HEK293T (cell line): ENCODE data around the gene H3-3A.

Source experiments
- CTCF ChIA-PET: fragments of 350-600 bp; formaldehyde crosslinking; extraction: SDS; loops from one replicate; lab custom pipeline; 2021; ENCODE audit warnings: antibody characterized with exemption, inconsistent platforms; lab: Yijun Ruan, JAX
- POLR2A ChIA-PET: fragments of 350-600 bp; formaldehyde crosslinking; extraction: SDS; loops from one replicate; lab custom pipeline; 2020; ENCODE audit warnings: antibody characterized with exemption, inconsistent platforms; lab: Yijun Ruan, JAX
- DNase-seq: peaks from one replicate; pipeline ENCODE4 v3.0.0; 2012; ENCODE audit warnings: mixed read lengths; ENCODE audit errors: extremely low spot score
- ARNT ChIP-seq: fragments of 450-650 bp; IDR thresholded peaks from 2 replicates; pipeline ENCODE4 v1.6.1; 2017; ENCODE audit warnings: mild to moderate bottlenecking
- BHLHE40 ChIP-seq: fragments of 450-650 bp; IDR thresholded peaks from 2 replicates; pipeline ENCODE4 v1.6.1; 2016; ENCODE audit warnings: mild to moderate bottlenecking, moderate library complexity, borderline replicate concordance
- CTBP1 ChIP-seq: fragments of 450-650 bp; IDR thresholded peaks from 2 replicates; pipeline ENCODE4 v1.6.1; 2016; ENCODE audit warnings: borderline replicate concordance
- ELF4 ChIP-seq: fragments of 450-650 bp; IDR thresholded peaks from 2 replicates; pipeline ENCODE4 v1.6.1; 2017; ENCODE audit warnings: antibody characterized with exemption
- FOXA1 ChIP-seq: fragments of 450-650 bp; IDR thresholded peaks from 2 replicates; pipeline ENCODE4 v1.6.1; 2016; ENCODE audit warnings: mild to moderate bottlenecking
- FOXK2 ChIP-seq: fragments of 450-650 bp; IDR thresholded peaks from 2 replicates; pipeline ENCODE4 v1.6.1; 2016; ENCODE audit warnings: mild to moderate bottlenecking
- FOXM1 ChIP-seq: fragments of 450-650 bp; IDR thresholded peaks from 2 replicates; pipeline ENCODE4 v1.6.1; 2017; ENCODE audit warnings: mild to moderate bottlenecking, borderline replicate concordance
- HDGF ChIP-seq: fragments of 450-650 bp; IDR thresholded peaks from 2 replicates; pipeline ENCODE4 v1.6.1; 2017; ENCODE audit warnings: antibody characterized with exemption, borderline replicate concordance
- L3MBTL2 ChIP-seq: fragments of 450-650 bp; conservative IDR thresholded peaks from 2 replicates; pipeline ENCODE4 v1.6.1; 2016; ENCODE audit warnings: mild to moderate bottlenecking
- LEF1 ChIP-seq: fragments of 450-650 bp; IDR thresholded peaks from 2 replicates; pipeline ENCODE4 v1.6.1; 2017; ENCODE audit warnings: mild to moderate bottlenecking, borderline replicate concordance
- NFRKB ChIP-seq: fragments of 450-650 bp; IDR thresholded peaks from 2 replicates; pipeline ENCODE4 v1.6.1; 2016; ENCODE audit warnings: mild to moderate bottlenecking, moderate library complexity
- SP1 ChIP-seq: fragments of 450-650 bp; IDR thresholded peaks from 2 replicates; pipeline ENCODE4 v1.6.1; 2017
- SUZ12 ChIP-seq: fragments of 450-650 bp; IDR thresholded peaks from 2 replicates; pipeline ENCODE4 v1.6.1; 2016; ENCODE audit warnings: mild to moderate bottlenecking
- TARDBP ChIP-seq: fragments of 450-650 bp; IDR thresholded peaks from 2 replicates; pipeline ENCODE4 v1.6.1; 2016
- ZNF384 ChIP-seq: fragments of 450-650 bp; IDR thresholded peaks from 2 replicates; pipeline ENCODE4 v1.6.1; 2016
- TF ChIP-seq, protein P1 (sequence below): fragments of 450-650 bp; IDR thresholded peaks from 2 replicates; pipeline ENCODE4 v1.6.1; 2016

H3-3A gene

DNA sequence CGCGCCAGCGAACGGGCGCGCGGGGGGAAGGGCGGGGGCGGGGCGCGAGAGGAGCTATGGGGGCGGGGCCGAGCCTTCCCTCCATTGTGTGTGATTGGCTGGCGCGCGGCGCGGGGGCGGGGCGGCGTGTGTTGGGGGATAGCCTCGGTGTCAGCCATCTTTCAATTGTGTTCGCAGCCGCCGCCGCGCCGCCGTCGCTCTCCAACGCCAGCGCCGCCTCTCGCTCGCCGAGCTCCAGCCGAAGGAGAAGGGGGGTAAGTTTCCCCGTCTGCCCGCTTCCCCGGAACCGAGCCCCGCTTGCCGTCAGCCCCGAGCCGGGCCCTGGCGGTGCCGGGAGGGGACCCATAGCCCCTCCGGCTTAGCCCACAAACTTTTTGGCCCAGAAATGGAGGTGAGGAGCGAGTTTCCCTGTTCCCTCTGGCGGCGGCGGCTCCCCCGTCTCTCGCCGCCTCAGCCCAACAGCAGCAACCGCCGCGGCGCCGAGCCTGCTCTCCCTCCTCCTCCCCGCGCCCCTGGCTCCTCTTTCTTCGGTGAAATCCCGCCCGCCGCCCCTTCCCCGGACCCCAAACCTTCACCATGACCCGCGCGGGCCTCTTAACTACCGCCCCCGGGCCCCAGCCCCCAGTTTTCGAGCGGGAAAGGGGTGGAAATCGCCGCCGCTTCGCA, at the start of gene H3-3A:
H3-3A (plus strand) TSS at position 159 of the 666 bp plus-strand sequence. CDS start 1,636 bp downstream, outside the sequence.
- ChIA-PET CTCF (interaction anchor here (0.6 to 2.3 kb wide), 3 partner anchors 10 to 268 kb away, joined by 3 to 10 read pairs (median 3); no protein-coding TSS in a partner anchor), POLR2A (interaction anchor here (0.6 to 4.3 kb wide), 46 partner anchors 9 to 808 kb away, joined by 3 to 61 read pairs (median 4); partner anchors contain the start of genes ACBD3, LIN9, PSEN2 and PYCR2)
- DNase-seq = peak; percentile 63

DNA sequence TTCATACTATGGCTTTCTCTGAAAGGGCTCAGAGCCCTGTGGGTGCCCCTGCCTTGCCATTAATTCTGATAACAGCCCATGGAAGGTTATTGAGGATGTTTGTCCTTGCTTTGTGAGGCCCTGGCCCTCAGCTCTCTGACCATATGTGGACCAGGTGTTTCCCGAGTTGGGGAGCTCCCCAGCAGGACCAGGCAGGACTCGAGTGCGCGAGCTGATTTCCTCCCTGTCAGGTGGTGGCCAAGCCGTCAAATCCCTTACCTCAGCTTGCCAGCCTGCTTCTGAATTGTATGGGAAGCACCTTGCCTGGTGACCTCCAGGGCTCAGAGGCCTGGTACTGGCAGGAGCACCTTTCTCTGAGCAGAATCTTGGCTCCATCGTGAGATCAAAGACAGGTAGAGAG, 45.4 kb upstream of the H3-3A start:
- TF ChIP-seq ZNF384 (no peak), NFRKB (no peak), BHLHE40 (no peak), SUZ12 (no peak), ARNT (no peak), TARDBP (no peak), CTBP1 (no peak), ELF4 (no peak), FOXA1 (no peak), FOXK2 (no peak), HDGF (no peak), FOXM1 (no peak), LEF1 (no peak), SP1 (no peak), L3MBTL2 (no peak)
- TF ChIP-seq, protein P1, sequence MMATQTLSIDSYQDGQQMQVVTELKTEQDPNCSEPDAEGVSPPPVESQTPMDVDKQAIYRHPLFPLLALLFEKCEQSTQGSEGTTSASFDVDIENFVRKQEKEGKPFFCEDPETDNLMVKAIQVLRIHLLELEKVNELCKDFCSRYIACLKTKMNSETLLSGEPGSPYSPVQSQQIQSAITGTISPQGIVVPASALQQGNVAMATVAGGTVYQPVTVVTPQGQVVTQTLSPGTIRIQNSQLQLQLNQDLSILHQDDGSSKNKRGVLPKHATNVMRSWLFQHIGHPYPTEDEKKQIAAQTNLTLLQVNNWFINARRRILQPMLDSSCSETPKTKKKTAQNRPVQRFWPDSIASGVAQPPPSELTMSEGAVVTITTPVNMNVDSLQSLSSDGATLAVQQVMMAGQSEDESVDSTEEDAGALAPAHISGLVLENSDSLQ = no peak
- ChIA-PET CTCF (no interaction called here), POLR2A (interaction anchor here (0.7 kb wide), 1 partner anchor 46 kb away, joined by 3 read pairs; the partner anchor contains the start of gene H3-3A)
- DNase-seq = no peak

More for the DNA sequence above, at the start of gene H3-3A:
- no peak for TF ChIP-seq CTBP1
- peak; percentile 72 for TF ChIP-seq ELF4
- TF ChIP-seq HDGF = no peak
- TF ChIP-seq LEF1 = no peak
- no peak for TF ChIP-seq TARDBP
- TF ChIP-seq, protein P1 = peak; percentile 83
- no peak for TF ChIP-seq BHLHE40
- no peak for TF ChIP-seq SP1

DNA sequence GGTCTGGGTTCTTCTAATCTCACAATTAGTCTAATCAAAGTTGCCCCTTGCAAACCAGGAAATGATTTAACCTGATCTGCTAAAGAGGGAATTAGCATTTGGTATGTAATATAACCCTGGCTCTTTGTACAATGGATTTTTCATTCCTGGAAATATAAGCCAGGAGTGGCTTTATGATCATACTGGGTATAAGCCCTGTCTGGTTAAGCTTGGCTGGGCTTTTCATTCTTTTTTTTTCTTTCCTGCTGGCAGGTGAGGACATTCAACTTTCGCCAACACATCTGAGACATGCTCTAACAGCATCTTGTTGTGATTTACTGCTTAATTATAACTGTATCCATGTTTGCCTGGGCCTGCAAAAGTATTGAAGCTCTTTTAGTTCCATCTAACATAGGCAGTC, 42.9 kb upstream of the H3-3A start:
- DNase-seq = no peak
- ChIA-PET POLR2A (interaction anchor here (1.0 kb wide), 2 partner anchors 20 kb away, joined by 3 to 4 read pairs; partner anchors contain the start of gene SDE2), CTCF (interaction anchor here (0.5 kb wide), 1 partner anchor 26 kb away, joined by 3 read pairs; no protein-coding TSS in a partner anchor)
- TF ChIP-seq SUZ12 (no peak), ELF4 (no peak), SP1 (no peak), CTBP1 (no peak), NFRKB (no peak), L3MBTL2 (no peak), FOXA1 (no peak), BHLHE40 (no peak), TARDBP (no peak), FOXM1 (no peak), ARNT (no peak)
- TF ChIP-seq, protein P1 = no peak

DNA sequence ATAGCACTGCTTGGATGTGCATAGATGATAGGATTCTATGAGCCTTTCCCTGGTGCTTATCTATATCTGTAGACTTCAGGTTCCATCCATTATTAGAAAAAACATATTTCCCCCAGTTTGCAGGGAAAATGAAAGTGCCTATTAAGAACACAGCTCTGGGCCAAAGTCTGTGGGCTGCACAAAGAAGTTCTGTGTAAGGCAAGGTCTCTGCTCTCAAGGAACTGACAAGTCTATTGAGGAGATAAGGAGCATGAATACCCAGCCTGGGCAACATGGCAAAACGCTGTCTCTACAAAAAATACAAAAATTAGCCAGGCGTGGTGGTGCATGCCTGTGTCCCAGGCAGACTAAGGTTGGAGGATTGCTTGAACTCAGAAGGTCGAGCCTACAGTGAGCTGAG, 41.1 kb upstream of the H3-3A start:
- POLR2A ChIA-PET = interaction anchor here (1.1 kb wide), 1 partner anchor 22 kb away, joined by 4 read pairs; the partner anchor contains the start of gene SDE2
- TF ChIP-seq FOXA1 = no peak
- TF ChIP-seq L3MBTL2 = no peak
- no peak for TF ChIP-seq CTBP1
- no peak for TF ChIP-seq BHLHE40
- TF ChIP-seq LEF1 = no peak
- no peak for TF ChIP-seq TARDBP
- no peak for TF ChIP-seq NFRKB
- no peak for TF ChIP-seq FOXK2
- no peak for TF ChIP-seq SUZ12
- no peak for TF ChIP-seq ELF4
- no peak for TF ChIP-seq ZNF384
- TF ChIP-seq HDGF = no peak
- TF ChIP-seq, protein P1 = no peak
- no peak for TF ChIP-seq SP1
- no peak for TF ChIP-seq FOXM1
- no peak for TF ChIP-seq ARNT
- no peak for DNase-seq
- CTCF ChIA-PET = no interaction called here

DNA sequence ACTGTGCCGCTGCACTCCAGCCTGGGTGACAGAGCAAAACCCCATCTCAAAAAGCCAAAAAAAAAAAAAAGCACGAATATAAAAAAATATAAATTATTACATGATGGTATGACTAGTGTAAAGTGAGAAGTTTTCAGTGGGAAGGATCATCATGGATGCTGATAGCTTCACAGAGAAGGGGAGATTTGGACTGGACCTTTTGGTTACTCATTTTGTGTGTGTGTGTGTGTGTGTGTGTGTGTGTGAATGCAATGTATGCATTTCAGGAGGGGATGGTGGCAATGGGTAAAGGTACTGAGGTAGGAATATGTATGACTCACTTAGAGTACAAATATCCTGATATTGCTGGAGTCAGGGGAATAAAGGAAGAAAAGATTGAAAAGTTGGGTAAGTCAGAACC, 40.7 kb upstream of the H3-3A start:
- TF ChIP-seq, protein P1 = no peak
- TF ChIP-seq SUZ12 = no peak
- TF ChIP-seq FOXK2 = no peak
- no peak for TF ChIP-seq ARNT
- CTCF ChIA-PET = interaction anchor here (0.6 kb wide), 1 partner anchor 357 kb away, joined by 6 read pairs; no protein-coding TSS in a partner anchor
- DNase-seq = no peak
- POLR2A ChIA-PET = interaction anchor here (1.1 kb wide), 1 partner anchor 22 kb away, joined by 4 read pairs; the partner anchor contains the start of gene SDE2
